ENCODE data around the gene PDZK1IP1. TPM values are rescaled to one million over a fixed set of nuclear protein-coding genes. Genes with fewer than 3 reads are reported as not detected.

PDZK1IP1 gene
- total RNA-seq, 1 donor from 2014 or later = not detected

DNA sequence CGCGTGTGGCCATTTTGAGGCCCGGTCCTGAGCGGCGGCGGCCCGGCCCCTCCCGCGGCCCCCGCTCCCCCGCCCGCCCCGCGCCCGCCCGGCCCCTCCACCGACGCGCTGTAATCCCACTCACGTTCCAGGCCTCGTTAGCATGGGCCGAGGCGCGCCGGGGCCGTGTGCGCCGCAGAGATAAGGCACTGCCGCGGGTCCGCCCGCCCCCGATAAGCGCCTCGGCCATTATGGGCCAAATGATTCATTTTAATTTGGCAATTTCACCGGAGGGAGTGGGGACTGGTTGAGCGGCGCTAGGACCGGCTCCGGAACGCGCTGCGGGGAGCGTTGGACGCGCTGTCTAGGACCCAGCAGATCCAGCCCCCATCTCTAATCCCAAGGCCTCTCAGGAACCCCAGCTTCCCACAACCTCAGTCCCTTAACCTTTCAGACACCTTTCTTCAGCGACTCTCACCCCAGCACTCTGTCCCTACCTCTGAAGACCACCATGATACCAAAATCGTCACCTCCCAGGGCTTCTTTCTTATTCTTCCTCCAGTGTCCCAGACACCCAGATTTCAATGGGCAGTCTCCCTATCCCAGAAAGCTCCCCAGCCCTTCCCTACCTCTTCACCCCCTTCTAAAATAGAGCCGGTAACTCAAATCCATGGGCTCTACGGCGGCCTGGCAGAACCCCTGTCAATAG, 42.5 kb upstream of the PDZK1IP1 start, which contains the start of gene TAL1:
Gene TAL1, minus strand, starts transcription at position 39 of the 688 bp plus-strand sequence. CDS start 6,337 bp downstream, outside the sequence.
- peaks cover 7% of the 10 kb centered on the region for H3K36me3 Mint-ChIP-seq
- DNase-seq (ENCODE audit: extremely low spot score, unreplicated experiment) = no peak
- peak within 1 kb of the TSS; percentile 80 for H3K4me3 Mint-ChIP-seq
- no peaks in the 10 kb centered on the region for H3K9me3 Mint-ChIP-seq
- peaks cover 5% of the 10 kb centered on the region for H3K4me1 Mint-ChIP-seq (ENCODE audit: unreplicated experiment)
- TF ChIP-seq, protein P1, sequence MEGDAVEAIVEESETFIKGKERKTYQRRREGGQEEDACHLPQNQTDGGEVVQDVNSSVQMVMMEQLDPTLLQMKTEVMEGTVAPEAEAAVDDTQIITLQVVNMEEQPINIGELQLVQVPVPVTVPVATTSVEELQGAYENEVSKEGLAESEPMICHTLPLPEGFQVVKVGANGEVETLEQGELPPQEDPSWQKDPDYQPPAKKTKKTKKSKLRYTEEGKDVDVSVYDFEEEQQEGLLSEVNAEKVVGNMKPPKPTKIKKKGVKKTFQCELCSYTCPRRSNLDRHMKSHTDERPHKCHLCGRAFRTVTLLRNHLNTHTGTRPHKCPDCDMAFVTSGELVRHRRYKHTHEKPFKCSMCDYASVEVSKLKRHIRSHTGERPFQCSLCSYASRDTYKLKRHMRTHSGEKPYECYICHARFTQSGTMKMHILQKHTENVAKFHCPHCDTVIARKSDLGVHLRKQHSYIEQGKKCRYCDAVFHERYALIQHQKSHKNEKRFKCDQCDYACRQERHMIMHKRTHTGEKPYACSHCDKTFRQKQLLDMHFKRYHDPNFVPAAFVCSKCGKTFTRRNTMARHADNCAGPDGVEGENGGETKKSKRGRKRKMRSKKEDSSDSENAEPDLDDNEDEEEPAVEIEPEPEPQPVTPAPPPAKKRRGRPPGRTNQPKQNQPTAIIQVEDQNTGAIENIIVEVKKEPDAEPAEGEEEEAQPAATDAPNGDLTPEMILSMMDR (conservative IDR thresholded peaks at IDR 0.05) = no peak
- H3K27me3 Mint-ChIP-seq = peaks cover 93% of the 10 kb centered on the region
- H3K27ac Mint-ChIP-seq = peak within 1 kb of the TSS; percentile 86

DNA sequence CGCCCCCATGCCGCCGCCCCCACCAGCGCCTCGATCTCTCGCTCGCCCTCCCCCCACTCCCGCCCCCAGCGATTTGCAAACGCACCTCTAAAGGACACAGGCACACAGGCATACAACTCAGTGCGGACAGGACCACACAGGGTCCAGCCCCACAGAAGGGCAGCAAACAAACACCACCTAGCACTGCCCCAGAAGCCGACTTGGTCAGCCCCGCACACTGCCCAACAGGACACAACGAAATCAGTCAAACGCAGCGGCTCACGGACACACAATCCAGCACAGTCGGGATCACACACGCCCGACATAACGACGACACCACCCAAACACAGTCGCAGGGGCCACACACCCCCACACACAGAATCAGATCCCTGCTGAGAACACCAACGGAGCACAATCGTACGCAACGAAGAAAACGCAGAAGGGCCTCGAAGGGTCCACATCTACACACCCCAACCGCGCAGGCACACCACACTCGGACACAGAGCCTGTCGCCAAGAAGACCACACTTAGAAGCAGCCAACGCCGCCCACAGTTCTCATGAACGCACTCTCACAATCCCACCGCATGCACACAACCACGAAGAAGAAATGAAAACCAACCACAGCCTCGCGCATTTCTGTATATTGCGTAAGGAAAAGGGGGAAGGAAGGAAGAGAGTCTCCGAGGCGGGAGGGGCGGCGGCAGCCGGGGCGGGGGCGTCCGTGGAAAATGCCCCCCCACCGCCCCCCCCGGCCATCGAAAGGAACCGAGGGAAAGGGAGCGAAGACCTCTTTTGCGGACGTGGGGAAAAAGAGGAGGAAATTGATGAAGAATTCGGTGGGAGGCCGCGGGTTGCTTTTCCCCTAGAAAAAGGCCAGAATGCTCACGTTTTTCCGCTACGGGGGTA, 41.7 kb upstream of the PDZK1IP1 start:
- Mint-ChIP-seq H3K4me1 (ENCODE audit: unreplicated experiment) (peaks cover 5% of the 10 kb centered on the region), H3K4me3 (peak overlapping the region; percentile 80), H3K27ac (peak overlapping the region; percentile 86), H3K27me3 (peaks cover 97% of the 10 kb centered on the region), H3K36me3 (peaks cover 7% of the 10 kb centered on the region), H3K9me3 (no peaks in the 10 kb centered on the region)
- DNase-seq (ENCODE audit: extremely low spot score, unreplicated experiment) = no peak
- TF ChIP-seq, protein P1 (conservative IDR thresholded peaks at IDR 0.05) = no peak

DNA sequence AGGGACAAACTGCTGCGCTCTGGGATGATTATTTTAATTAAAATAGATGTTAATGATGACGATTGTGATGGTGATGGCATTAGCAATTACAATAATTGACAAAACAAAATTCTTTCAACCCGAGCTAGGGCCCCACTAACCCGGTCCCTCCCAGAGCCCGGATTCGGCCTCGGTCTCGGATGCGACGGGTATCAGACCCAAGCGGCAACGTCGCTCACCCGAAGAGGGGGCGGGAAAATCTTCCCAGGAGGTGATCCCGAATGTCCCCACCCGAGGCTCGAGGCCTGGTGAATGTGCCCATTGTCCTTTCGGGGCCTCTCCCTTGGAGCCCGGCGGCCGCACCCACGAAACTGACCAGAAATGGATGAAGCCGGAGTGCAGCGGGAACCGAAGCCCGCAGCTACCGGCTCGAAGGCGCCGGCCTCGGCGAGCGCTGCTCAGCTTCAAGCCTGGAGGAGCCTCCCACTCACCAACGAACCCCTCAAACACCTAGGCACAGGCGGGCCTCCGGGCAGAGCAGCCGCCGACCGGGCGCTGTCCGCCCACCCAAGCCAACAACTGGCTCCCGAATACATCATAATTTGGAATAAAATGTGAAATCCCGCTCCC, 41.0 kb upstream of the PDZK1IP1 start:
- no peak for DNase-seq (ENCODE audit: extremely low spot score, unreplicated experiment)
- Mint-ChIP-seq H3K4me1 (ENCODE audit: unreplicated experiment) (peaks cover 5% of the 10 kb centered on the region), H3K36me3 (peaks cover 7% of the 10 kb centered on the region), H3K4me3 (no peak overlapping the region), H3K27ac (no peak overlapping the region), H3K27me3 (peaks cover 97% of the 10 kb centered on the region), H3K9me3 (no peaks in the 10 kb centered on the region)
- TF ChIP-seq, protein P1 (conservative IDR thresholded peaks at IDR 0.05) = no peak

DNA sequence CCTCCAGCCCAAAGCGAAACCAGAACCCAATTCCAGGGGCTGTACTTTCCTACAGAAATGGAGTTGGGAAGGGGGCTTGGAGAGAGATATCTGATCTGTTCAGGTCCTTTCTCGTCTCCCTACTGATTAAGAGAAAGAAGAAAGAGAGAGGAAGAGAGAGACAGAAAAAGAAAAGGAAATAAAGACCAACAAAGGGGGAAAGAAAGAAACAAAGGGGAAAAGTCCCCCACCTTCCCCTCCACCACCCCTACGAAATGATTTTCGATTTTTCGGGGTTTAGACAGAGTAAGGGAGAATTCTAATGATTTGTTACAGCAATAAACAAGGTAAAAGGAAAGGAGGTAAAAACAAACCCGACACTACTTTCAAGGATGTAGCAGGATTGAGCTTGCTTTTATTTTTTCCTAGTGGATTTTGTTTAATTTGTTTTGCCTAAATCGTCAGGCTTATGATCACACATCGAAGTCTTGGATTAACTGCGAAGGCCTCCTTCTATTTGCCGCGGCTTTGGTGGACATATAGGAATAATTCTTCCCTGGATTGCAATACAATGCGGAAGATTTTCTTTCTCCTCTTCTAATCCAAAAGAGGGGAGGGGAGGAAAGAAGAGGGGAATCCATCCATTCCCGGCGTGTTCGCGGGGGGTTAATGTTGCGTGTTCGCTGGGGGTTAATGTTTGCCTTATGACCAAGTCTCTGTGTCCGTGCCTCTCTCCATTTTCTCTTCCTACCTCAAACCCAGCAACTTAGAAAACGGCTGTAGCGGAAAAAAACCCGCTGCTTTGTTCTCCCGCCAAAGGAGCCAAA, 40.3 kb upstream of the PDZK1IP1 start:
- Mint-ChIP-seq H3K9me3 (no peaks in the 10 kb centered on the region), H3K36me3 (peaks cover 7% of the 10 kb centered on the region), H3K27ac (no peak overlapping the region), H3K4me1 (ENCODE audit: unreplicated experiment) (peaks cover 5% of the 10 kb centered on the region), H3K4me3 (peak overlapping the region; percentile 51), H3K27me3 (peaks cover 93% of the 10 kb centered on the region)
- no peak for DNase-seq (ENCODE audit: extremely low spot score, unreplicated experiment)
- TF ChIP-seq, protein P1 (conservative IDR thresholded peaks at IDR 0.05) = no peak
